Ovary (tissue), 10 donors: Measurements from ENCODE around the gene BHMT2. TPM values are rescaled to one million over a fixed set of nuclear protein-coding genes. Genes with fewer than 3 reads are reported as not detected.

Experiments used
- DNase-seq, 5 donors: peaks; one replicate each; pipeline ENCODE4 v3.0.0-alpha.2; 2019 to 2020
- H3K27ac ChIP-seq, 2 donors: fragments of 200-600 bp; one replicate each; pipeline versions ENCODE4 v1.5.1 to v1.8.0; 2019 to 2022
- H3K27me3 ChIP-seq: fragments of 200-600 bp; one replicate; pipeline ENCODE4 v1.8.0; 2022
- H3K36me3 ChIP-seq: fragments of 200-600 bp; sonication (generic); one replicate; pipeline ENCODE4 v1.5.1; 2019
- H3K4me1 ChIP-seq: one replicate; pipeline ENCODE4 v1.8.1; 2013; ENCODE audit warnings: mild to moderate bottlenecking, moderate library complexity; ENCODE audit not compliant: insufficient read depth
- H3K4me3 ChIP-seq: fragments of 200-600 bp; sonication (generic); one replicate; pipeline ENCODE4 v1.5.1; 2017
- H3K9me3 ChIP-seq, 2 donors: fragments of 200-600 bp in 1 of 2; sonication (generic) in 1 of 2; one replicate each; pipeline versions ENCODE4 v1.5.1 to v1.8.1; 2013 to 2019; ENCODE audit warnings: mild to moderate bottlenecking in 1 of 2, moderate library complexity in 1 of 2
- CTCF ChIP-seq, 3 donors: fragments of 450-650 bp in 2 of 3; fragments of 200-600 bp in 1 of 3; IDR thresholded peaks; one replicate each; pipeline versions ENCODE4 v1.5.1 to v1.8.0; 2016 to 2022; ENCODE audit warnings: antibody characterized with exemption in 3 of 3, mild to moderate bottlenecking in 1 of 3
- EP300 ChIP-seq: sonication (generic); formaldehyde crosslinking; IDR thresholded peaks from one replicate; pipeline ENCODE4 v1.6.1; 2017; ENCODE audit warnings: antibody characterized with exemption
- POLR2A ChIP-seq: fragments of 450-650 bp; IDR thresholded peaks from one replicate; pipeline ENCODE4 v1.6.1; 2017; ENCODE audit warnings: antibody characterized with exemption, mild to moderate bottlenecking, moderate library complexity
- WGBS, 3 donors: extraction: QIAGEN DNeasy Blood & Tissue Kit in 1 of 3; methylation state at CpG; one replicate each; pipeline versions ENCODE4 v1.1.5 to v1.1.7; 2013 to 2017; 5-methylcytosine and 5-hydroxymethylcytosine counted together
- intact Hi-C, 4 donors: fragments of 100-400 bp; cut with DNase I; formaldehyde crosslinking; loops; one replicate each; pipeline versions ENCODE4 v1.11.0 to v1.15.1; 2022 to 2023
- long read RNA-seq, 3 donors: library from polyadenylated mRNA in 2 of 3; unstranded in 2 of 3; transcript quantifications; one replicate each; pipeline ENCODE4 v2.0.0 and lab custom pipeline, GENCODE V29; 2021 to 2026
- polyA plus RNA-seq, 2 donors: library from polyadenylated mRNA; stranded (reverse); fragments of 200-250 nt in 1 of 2; fragments of 350-450 nt in 1 of 2; fragmentation: Illumina TruSeq in 1 of 2; extraction: RNeasy Lipid Tissue Mini Kit (QIAGEN cat#74804) in 1 of 2; gene quantifications; one replicate each; pipeline ENCODE4 v1.2.3, GENCODE V29; 2013 to 2014
- total RNA-seq, 7 donors: library from RNA; depleted of rRNA in 2 of 7; stranded (reverse); fragments of >200 nt in 2 of 7; fragmentation: NEBNext Ultra II Directional in 3 of 7; extraction: Animal tissue kit (Norgen Biotek cat#: 25700) in 3 of 7; gene quantifications; one replicate each; pipeline versions ENCODE4 v1.1.0 to v1.2.4, GENCODE V29; 2016 to 2023
- donor health status: DM: no; HTN: no; CAD: no; lungs with moderate emphysema.
- donor health status: DM: no; HTN: no; CAD: no.
- donor health status: Bipolar disorder and iron deficiency.
- donor health status: DM: yes; HTN: yes; CAD: no.
- donor health status: DM: no; HTN: no; CAD: no.
- donor health status: DM: yes; HTN: yes; CAD: no.

BHMT2 gene
- total RNA-seq (10 to 100 TPM in 2 of 7 donors, 1 to 10 TPM in 5; 3.7 to 13.6 (median 7.9) TPM), polyA plus RNA-seq (10 to 100 TPM in 1 of 2 donors, 1 to 10 TPM in 1; 7.0 to 18.4 TPM)
- long read RNA-seq, donor 1, transcript BHMT2-201 (8 exons, 2,050 nt): major isoform, 63 of 83 reads
- long read RNA-seq, donor 1, partial matches to known transcripts: 5 of 83 reads
- long read RNA-seq, donor 1, other reads (novel, unspliced or antisense): 15 of 83 reads
- long read RNA-seq, donor 2, partial matches to known transcripts: 0 of 1 reads
- long read RNA-seq, donor 2, other reads (novel, unspliced or antisense): 0 of 1 reads
- long read RNA-seq, donor 3, transcript BHMT2-201 (8 exons, 2,050 nt): major isoform, 7 of 11 reads
- long read RNA-seq, donor 3, partial matches to known transcripts: 1 of 11 reads
- long read RNA-seq, donor 3, other reads (novel, unspliced or antisense): 3 of 11 reads

GRCh38 chr5:79069488-79070349 lies at the start of gene BHMT2, which contains the start of gene DMGDH:
TSS of gene BHMT2 (plus strand) at chr5:79069767. CDS start at chr5:79069783, 16 bp downstream.
TSS of gene DMGDH (minus strand) at chr5:79069674. CDS start at chr5:79069620, 54 bp downstream.
- Histone ChIP-seq H3K36me3 (no peaks in the 10 kb centered on the region), H3K27me3 (no peaks in the 10 kb centered on the region), H3K4me1 (peaks cover 1% of the 10 kb centered on the region), H3K9me3 (no peaks in the 10 kb centered on the region), H3K4me3 (peak within 1 kb of the TSS; percentile 39), H3K27ac (peak within 1 kb of the TSS in 1 of 2 donors; percentile 48)
- intact Hi-C loops: no loop called here
- TF ChIP-seq CTCF (IDR thresholded peaks at IDR 0.05) (no peak), EP300 (no peak), POLR2A (no peak)
- 13 to 45% (median 32%) methylated on average over 36 to 79 of the region's 79 CpGs for WGBS, 3 donors
- peak; percentile 38 to 76 (median 62) for DNase-seq

- no peak overlapping the region for H3K4me3 ChIP-seq
- H3K36me3 ChIP-seq: no peaks in the 10 kb centered on the region
- no peak overlapping the region for H3K27ac ChIP-seq
- intact Hi-C loops: loop anchor here in 3 of 4 donors (5.0 to 10.0 kb wide), 3 partner anchors 111 to 834 kb away; no protein-coding TSS in a partner anchor
- no peaks in the 10 kb centered on the region for H3K27me3 ChIP-seq
- no peak for TF ChIP-seq POLR2A
- peak; percentile 37 to 55 (median 50) for TF ChIP-seq CTCF (IDR thresholded peaks at IDR 0.05)
- H3K9me3 ChIP-seq: no peaks in the 10 kb centered on the region
- H3K4me1 ChIP-seq: no peaks in the 10 kb centered on the region
- peak; percentile 37 to 58 (median 50) for DNase-seq
- WGBS, 3 donors: 17 to 27% (median 24%) methylated on average over 14 of the region's 14 CpGs
Measured at GRCh38 chr5:79020861-79021561, 48.6 kb upstream of the BHMT2 start.

- Histone ChIP-seq H3K4me1 (no peaks in the 10 kb centered on the region), H3K4me3 (no peak overlapping the region), H3K9me3 (no peaks in the 10 kb centered on the region), H3K27ac (no peak overlapping the region), H3K27me3 (no peaks in the 10 kb centered on the region), H3K36me3 (no peaks in the 10 kb centered on the region)
- TF ChIP-seq EP300 (no peak), POLR2A (no peak), CTCF (IDR thresholded peaks at IDR 0.05) (no peak)
- 34 to 42% (median 37%) methylated on average over 4 of the region's 4 CpGs for WGBS, 3 donors
- intact Hi-C loops: loop anchor here in 3 of 4 donors (5.0 to 10.0 kb wide), 3 partner anchors 111 to 833 kb away; no protein-coding TSS in a partner anchor
- DNase-seq: no peak
Measured at GRCh38 chr5:79021753-79022152, 47.8 kb upstream of the BHMT2 start.

- Histone ChIP-seq H3K4me3 (no peak overlapping the region), H3K4me1 (no peaks in the 10 kb centered on the region), H3K9me3 (no peaks in the 10 kb centered on the region), H3K27me3 (no peaks in the 10 kb centered on the region), H3K27ac (no peak overlapping the region), H3K36me3 (no peaks in the 10 kb centered on the region)
- 87 to 93% (median 92%) methylated on average over 2 of the region's 2 CpGs for WGBS, 3 donors
- intact Hi-C loops: loop anchor here in 3 of 4 donors (5.0 to 10.0 kb wide), 3 partner anchors 110 to 832 kb away; no protein-coding TSS in a partner anchor
- TF ChIP-seq EP300 (no peak), POLR2A (no peak), CTCF (IDR thresholded peaks at IDR 0.05) (no peak)
- no peak for DNase-seq
Measured at GRCh38 chr5:79022771-79023170, 46.8 kb upstream of the BHMT2 start.
